GM23248 (cell line): ENCODE results near the gene MYRF. TPM values are rescaled to one million over a fixed set of nuclear protein-coding genes. Genes with fewer than 3 reads are reported as not detected.

ENCODE experiments used
- DNase-seq: peaks from one replicate; pipeline ENCODE4 v3.0.0-alpha.2; 2015
- H2AFZ ChIP-seq: fragments of 200-600 bp; sonication (generic); 2 replicates; pipeline ENCODE4 v1.6.1; 2016; ENCODE audit warnings: antibody characterized with exemption
- H3F3A ChIP-seq: fragments of 200-600 bp; sonication (generic); 2 replicates; pipeline ENCODE4 v1.6.1; 2016; ENCODE audit warnings: mild to moderate bottlenecking, antibody characterized with exemption, mixed run types; ENCODE audit not compliant: insufficient read depth
- H3K27ac ChIP-seq: fragments of 200-600 bp; sonication (generic); 2 replicates; pipeline ENCODE4 v1.5.1; 2016; ENCODE audit warnings: mild to moderate bottlenecking
- H3K27me3 ChIP-seq: fragments of 200-600 bp; sonication (generic); replicated peaks from 2 replicates; pipeline ENCODE4 v1.6.1; 2016; ENCODE audit warnings: mild to moderate bottlenecking; ENCODE audit not compliant: insufficient read depth
- H3K36me3 ChIP-seq: fragments of 200-600 bp; sonication (generic); 2 replicates; pipeline ENCODE4 v1.6.1; 2016; ENCODE audit warnings: low read depth, mild to moderate bottlenecking
- H3K4me1 ChIP-seq: fragments of 200-600 bp; sonication (generic); 2 replicates; pipeline ENCODE4 v1.6.1; 2016; ENCODE audit warnings: mild to moderate bottlenecking; ENCODE audit not compliant: insufficient read depth
- H3K4me2 ChIP-seq: fragments of 200-600 bp; sonication (generic); one replicate; pipeline ENCODE4 v1.6.1; 2016; ENCODE audit warnings: mild to moderate bottlenecking; ENCODE audit not compliant: unreplicated experiment
- H3K4me3 ChIP-seq: fragments of 200-600 bp; sonication (generic); 2 replicates; pipeline ENCODE4 v1.5.1; 2016; ENCODE audit warnings: mild to moderate bottlenecking
- H3K79me2 ChIP-seq: fragments of 200-600 bp; sonication (generic); 2 replicates; pipeline ENCODE4 v1.6.1; 2016; ENCODE audit warnings: mild to moderate bottlenecking; ENCODE audit not compliant: insufficient read depth
- H3K9ac ChIP-seq: fragments of 200-600 bp; sonication (generic); 2 replicates; pipeline ENCODE4 v1.6.1; 2016; ENCODE audit warnings: mild to moderate bottlenecking
- H3K9me2 ChIP-seq: fragments of 200-600 bp; sonication (generic); 2 replicates; pipeline ENCODE4 v1.6.1; 2016; ENCODE audit warnings: mixed run types, mild to moderate bottlenecking, moderate library complexity; ENCODE audit not compliant: insufficient read depth
- H3K9me3 ChIP-seq: fragments of 200-600 bp; sonication (generic); one replicate; pipeline ENCODE4 v1.6.1; 2017; ENCODE audit warnings: low read depth
- H4K20me1 ChIP-seq: fragments of 200-600 bp; sonication (generic); 2 replicates; pipeline ENCODE4 v1.6.0; 2016; ENCODE audit not compliant: insufficient read depth
- EZH2 ChIP-seq: fragments of 200-600 bp; sonication (generic); IDR thresholded peaks from 2 replicates; pipeline ENCODE4 v1.6.1; 2018; ENCODE audit warnings: antibody characterized with exemption, mild to moderate bottlenecking; ENCODE audit not compliant: insufficient read depth, poor library complexity, severe bottlenecking
- EZH2phosphoT487 ChIP-seq: fragments of 200-600 bp; sonication (generic); IDR thresholded peaks from 2 replicates; pipeline ENCODE4 v1.6.1; 2018; ENCODE audit warnings: antibody characterized with exemption, moderate library complexity, mild to moderate bottlenecking, low read depth; ENCODE audit not compliant: insufficient read depth
- WGBS, 2 experiments: methylation state at CpG; one replicate each; pipeline ENCODE4 v1.1.6; 2015 to 2017; ENCODE audit warnings: low lambda C conversion rate in 2 of 2, low coverage in 1 of 2; ENCODE audit errors: missing lambda C conversion rate in 2 of 2; 5-methylcytosine and 5-hydroxymethylcytosine counted together
- in situ Hi-C: fragments of 300-500 bp; cut with MboI; formaldehyde crosslinking; loops from 2 replicates; pipeline ENCODE4 v1.15.0; 2020
- polyA plus RNA-seq: library from polyadenylated mRNA; unstranded; fragments of >200 nt; fragmentation: Nextera tagmentation; extraction: Ambion mirVana; gene quantifications from 2 replicates; pipeline ENCODE4 v1.2.1, GENCODE V29; 2016
- total RNA-seq: library from RNA; depleted of rRNA; stranded (reverse); fragments of >200 nt; shearing (Covaris generic); gene quantifications from 2 replicates; pipeline ENCODE4 v1.2.3, GENCODE V29; 2014

The MYRF gene
- total and polyA plus RNA-seq, 2 experiments from 2014 or later, result 0.05 TPM; not detected in 1

DNA sequence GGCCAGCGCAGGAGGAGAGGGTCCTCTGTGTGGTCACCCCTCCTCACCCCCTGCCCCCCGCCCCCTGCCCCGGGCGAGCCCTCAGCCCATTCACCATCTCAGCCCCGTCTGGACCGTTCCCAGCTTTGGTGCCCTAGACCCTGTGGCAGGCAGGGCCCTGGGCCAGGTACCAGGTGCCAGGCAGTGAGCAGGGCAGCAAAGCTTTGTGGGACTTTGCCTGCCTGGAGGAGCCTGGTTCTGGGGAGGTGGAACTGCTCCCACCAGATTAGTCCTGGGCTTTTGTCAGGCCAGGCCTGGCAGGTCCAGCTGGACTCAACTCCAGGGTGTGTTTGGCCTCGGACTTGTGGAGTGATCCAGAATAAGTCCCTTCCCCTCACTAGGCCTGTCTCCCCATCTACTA lies 13.7 kb upstream of the MYRF start:
- in situ Hi-C loops, result no loop called here
- Histone ChIP-seq H3F3A (no peaks in the 10 kb centered on the region), H3K79me2 (no peaks in the 10 kb centered on the region), H3K4me2 (no peak overlapping the region), H3K9me3 (no peaks in the 10 kb centered on the region), H3K27me3 (no peaks in the 10 kb centered on the region), H3K4me1 (no peaks in the 10 kb centered on the region), H4K20me1 (no peaks in the 10 kb centered on the region), H3K36me3 (no peaks in the 10 kb centered on the region), H3K9me2 (no peaks in the 10 kb centered on the region), H3K27ac (no peak overlapping the region), H3K4me3 (no peak overlapping the region), H3K9ac (no peak overlapping the region), H2AFZ (no peak overlapping the region)
- WGBS, 2 experiments, result 94 to 97% methylated on average over 3 to 7 of the region's 7 CpGs
- no peak for DNase-seq
- TF ChIP-seq EZH2phosphoT487, result no peak
- no peak for TF ChIP-seq EZH2

DNA sequence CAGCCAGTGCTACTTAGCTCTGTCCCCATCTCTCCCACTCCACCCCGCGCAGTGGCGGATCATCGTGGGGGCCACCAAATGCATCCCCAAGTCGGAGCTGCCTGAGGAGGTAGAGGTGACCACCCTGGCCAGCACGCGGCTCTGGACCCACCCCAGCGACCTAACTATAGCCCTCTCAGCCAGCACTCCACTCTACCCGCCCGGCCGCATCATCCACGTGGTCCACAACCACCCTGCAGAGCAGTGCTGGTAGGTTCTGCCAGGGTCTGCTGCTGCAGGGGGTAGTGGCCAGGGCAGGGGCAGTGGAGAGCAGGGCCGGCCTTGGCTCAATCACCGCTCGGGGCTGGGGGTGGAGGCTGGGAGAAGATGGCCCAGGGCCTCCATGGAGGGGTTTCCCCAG lies 13.0 kb upstream of the MYRF start:
- H3K36me3 ChIP-seq, result no peaks in the 10 kb centered on the region
- in situ Hi-C loops, result no loop called here
- H3K79me2 ChIP-seq, result no peaks in the 10 kb centered on the region
- no peak for DNase-seq
- no peaks in the 10 kb centered on the region for H3F3A ChIP-seq
- TF ChIP-seq EZH2phosphoT487, result no peak
- TF ChIP-seq EZH2, result no peak
- H4K20me1 ChIP-seq, result no peaks in the 10 kb centered on the region
- no peaks in the 10 kb centered on the region for H3K9me3 ChIP-seq
- no peaks in the 10 kb centered on the region for H3K4me1 ChIP-seq
- no peak overlapping the region for H3K27ac ChIP-seq
- no peak overlapping the region for H3K9ac ChIP-seq
- 86 to 91% methylated on average over 8 to 15 of the region's 15 CpGs for WGBS, 2 experiments
- H3K4me2 ChIP-seq, result no peak overlapping the region
- H2AFZ ChIP-seq, result no peak overlapping the region
- H3K4me3 ChIP-seq, result no peak overlapping the region
- no peaks in the 10 kb centered on the region for H3K9me2 ChIP-seq
- H3K27me3 ChIP-seq, result no peaks in the 10 kb centered on the region

DNA sequence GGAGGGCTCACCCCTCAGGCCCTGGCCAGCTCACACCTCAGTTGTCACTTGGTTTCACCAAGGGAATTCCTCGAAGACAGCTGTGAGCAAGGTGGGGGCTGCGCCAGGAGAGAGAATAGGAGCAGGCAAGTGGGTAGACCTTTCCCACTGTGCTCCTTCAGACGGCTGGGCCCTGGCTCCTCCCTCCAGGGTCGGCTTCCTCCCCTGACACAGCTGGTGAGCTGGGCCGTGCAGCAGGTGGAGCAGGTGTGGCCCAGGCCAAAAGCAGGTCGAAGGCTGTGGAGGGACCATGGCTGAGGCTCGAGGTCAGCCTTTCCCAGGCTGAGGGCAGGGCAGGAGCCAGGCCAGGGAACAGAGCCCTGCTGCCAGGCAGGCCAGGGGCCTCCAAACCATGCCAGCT lies 12.5 kb upstream of the MYRF start:
- Histone ChIP-seq H3K27me3 (no peaks in the 10 kb centered on the region), H3K4me3 (no peak overlapping the region), H3K79me2 (no peaks in the 10 kb centered on the region), H3K27ac (no peak overlapping the region), H4K20me1 (no peaks in the 10 kb centered on the region), H3K36me3 (no peaks in the 10 kb centered on the region), H3F3A (no peaks in the 10 kb centered on the region), H2AFZ (no peak overlapping the region), H3K9me3 (no peaks in the 10 kb centered on the region), H3K4me1 (no peaks in the 10 kb centered on the region), H3K9me2 (no peaks in the 10 kb centered on the region), H3K4me2 (no peak overlapping the region), H3K9ac (no peak overlapping the region)
- in situ Hi-C loops, result no loop called here
- DNase-seq, result no peak
- no peak for TF ChIP-seq EZH2
- no peak for TF ChIP-seq EZH2phosphoT487
- WGBS, 2 experiments, result 64 to 90% methylated on average over 7 of the region's 7 CpGs

DNA sequence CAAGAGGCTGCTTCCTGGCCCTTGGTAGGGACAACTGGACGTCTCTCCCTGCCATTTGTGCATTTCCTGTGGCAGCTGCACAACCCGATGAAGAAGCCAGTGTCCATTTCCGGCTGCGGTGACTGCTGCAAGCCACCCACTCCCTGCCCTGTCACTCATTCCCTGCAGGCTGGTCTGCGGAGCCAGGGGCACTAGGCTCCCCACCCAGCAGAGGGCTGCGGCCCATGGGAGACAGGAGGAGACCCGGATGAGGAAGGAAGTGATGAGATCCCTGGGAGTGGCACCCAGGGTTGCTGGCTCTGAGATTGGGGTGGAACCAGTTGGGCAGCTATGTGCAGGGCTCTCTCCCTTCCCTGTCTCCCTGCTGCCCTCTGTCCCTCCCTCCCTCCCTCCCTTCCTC lies 10.0 kb upstream of the MYRF start:
- no peaks in the 10 kb centered on the region for H3K27me3 ChIP-seq
- H3K4me1 ChIP-seq, result no peaks in the 10 kb centered on the region
- no peaks in the 10 kb centered on the region for H3K79me2 ChIP-seq
- WGBS, 2 experiments, result 86 to 91% methylated on average over 7 of the region's 7 CpGs
- no peak for TF ChIP-seq EZH2phosphoT487
- no peak for TF ChIP-seq EZH2
- no peaks in the 10 kb centered on the region for H3F3A ChIP-seq
- H3K27ac ChIP-seq, result no peak overlapping the region
- no peak overlapping the region for H3K4me2 ChIP-seq
- no peaks in the 10 kb centered on the region for H3K36me3 ChIP-seq
- no peak overlapping the region for H2AFZ ChIP-seq
- no peaks in the 10 kb centered on the region for H3K9me3 ChIP-seq
- no peaks in the 10 kb centered on the region for H3K9me2 ChIP-seq
- DNase-seq, result no peak
- no peaks in the 10 kb centered on the region for H4K20me1 ChIP-seq
- in situ Hi-C loops, result no loop called here
- no peak overlapping the region for H3K9ac ChIP-seq
- no peak overlapping the region for H3K4me3 ChIP-seq

DNA sequence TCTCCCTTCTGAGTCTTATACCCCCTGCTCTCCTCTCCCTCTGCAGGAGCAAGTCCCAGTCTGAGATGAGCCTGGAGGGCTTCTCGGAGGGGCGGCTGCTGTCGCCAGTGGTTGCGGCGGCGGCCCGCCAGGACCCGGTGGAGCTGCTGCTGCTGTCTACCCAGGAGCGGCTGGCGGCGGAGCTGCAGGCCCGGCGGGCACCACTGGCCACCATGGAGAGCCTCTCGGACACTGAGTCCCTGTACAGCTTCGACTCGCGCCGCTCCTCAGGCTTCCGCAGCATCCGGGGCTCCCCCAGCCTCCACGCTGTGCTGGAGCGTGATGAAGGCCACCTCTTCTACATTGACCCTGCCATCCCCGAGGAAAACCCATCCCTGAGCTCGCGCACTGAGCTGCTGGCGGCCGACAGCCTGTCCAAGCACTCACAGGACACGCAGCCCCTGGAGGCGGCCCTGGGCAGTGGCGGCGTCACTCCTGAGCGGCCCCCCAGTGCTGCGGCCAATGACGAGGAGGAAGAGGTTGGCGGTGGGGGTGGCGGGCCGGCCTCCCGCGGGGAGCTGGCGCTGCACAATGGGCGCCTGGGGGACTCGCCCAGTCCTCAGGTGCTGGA lies 8.8 kb upstream of the MYRF start:
- Histone ChIP-seq H3K9me3 (no peaks in the 10 kb centered on the region), H3K79me2 (no peaks in the 10 kb centered on the region), H3K9ac (no peak overlapping the region), H3K27ac (no peak overlapping the region), H4K20me1 (no peaks in the 10 kb centered on the region), H2AFZ (no peak overlapping the region), H3K4me3 (no peak overlapping the region), H3K9me2 (no peaks in the 10 kb centered on the region), H3K36me3 (no peaks in the 10 kb centered on the region), H3K4me1 (no peaks in the 10 kb centered on the region), H3F3A (no peaks in the 10 kb centered on the region), H3K27me3 (no peaks in the 10 kb centered on the region), H3K4me2 (no peak overlapping the region)
- TF ChIP-seq EZH2 (no peak), EZH2phosphoT487 (no peak)
- 94 to 95% methylated on average over 31 to 42 of the region's 42 CpGs for WGBS, 2 experiments
- no peak for DNase-seq
- in situ Hi-C loops, result no loop called here
